Nephron progenitor cell (in vitro differentiated cells): ENCODE data around the gene WDFY2.
A peak's percentile ranks its signal among the peaks of the same experiment; 100 is the strongest.

Source experiments
- DNase-seq: peaks from one replicate; pipeline ENCODE4 v3.0.0; 2021
- H3K27ac Mint-ChIP-seq: 2 replicates; pipeline ENCODE4 v1.8.0; 2021; ENCODE audit warnings: mild to moderate bottlenecking, moderate library complexity, mixed read lengths
- H3K27me3 Mint-ChIP-seq: 2 replicates; pipeline ENCODE4 v1.8.0; 2021; ENCODE audit warnings: mild to moderate bottlenecking, low read depth, mixed read lengths; ENCODE audit not compliant: poor library complexity
- H3K36me3 Mint-ChIP-seq: 2 replicates; pipeline ENCODE4 v1.8.0; 2021; ENCODE audit warnings: low read depth, mixed read lengths
- H3K4me1 Mint-ChIP-seq: 2 replicates; pipeline ENCODE4 v1.8.0; 2021; ENCODE audit warnings: mixed read lengths
- H3K4me3 Mint-ChIP-seq: 2 replicates; pipeline ENCODE4 v1.8.0; 2021; ENCODE audit warnings: mild to moderate bottlenecking, moderate library complexity, mixed read lengths
- H3K9me3 Mint-ChIP-seq: 2 replicates; pipeline ENCODE4 v1.8.0; 2021; ENCODE audit warnings: mild to moderate bottlenecking, moderate library complexity, mixed read lengths
- CTCF ChIP-seq: fragments of 200-600 bp; sonication (generic); IDR thresholded peaks from 2 replicates; pipeline ENCODE4 v1.5.0; 2021; ENCODE audit warnings: antibody characterized with exemption

The WDFY2 gene

GRCh38 chr13:51745243-51745642 lies 161.0 kb downstream of the WDFY2 start:
- DNase-seq = no peak
- H3K9me3 Mint-ChIP-seq = peaks cover 19% of the 10 kb centered on the region
- H3K27ac Mint-ChIP-seq = no peak overlapping the region
- no peak overlapping the region for H3K4me3 Mint-ChIP-seq
- peaks cover 23% of the 10 kb centered on the region for H3K36me3 Mint-ChIP-seq
- H3K27me3 Mint-ChIP-seq = no peaks in the 10 kb centered on the region
- H3K4me1 Mint-ChIP-seq = peaks cover 19% of the 10 kb centered on the region
- no peak for TF ChIP-seq CTCF

- H3K4me1 Mint-ChIP-seq = peaks cover 13% of the 10 kb centered on the region
- TF ChIP-seq CTCF = no peak
- H3K27ac Mint-ChIP-seq = no peak overlapping the region
- no peaks in the 10 kb centered on the region for H3K27me3 Mint-ChIP-seq
- H3K9me3 Mint-ChIP-seq = peaks cover 19% of the 10 kb centered on the region
- H3K36me3 Mint-ChIP-seq = peaks cover 23% of the 10 kb centered on the region
- DNase-seq = no peak
- H3K4me3 Mint-ChIP-seq = no peak overlapping the region
Observed at GRCh38 chr13:51746802-51747201, 162.5 kb downstream of the WDFY2 start.

GRCh38 chr13:51747438-51748434 lies 163.5 kb downstream of the WDFY2 start:
- Mint-ChIP-seq H3K4me1 (peaks cover 9% of the 10 kb centered on the region), H3K27me3 (no peaks in the 10 kb centered on the region), H3K27ac (peak overlapping the region; percentile 66), H3K4me3 (no peak overlapping the region), H3K36me3 (peaks cover 32% of the 10 kb centered on the region), H3K9me3 (peaks cover 19% of the 10 kb centered on the region)
- DNase-seq = peak; percentile 23
- no peak for TF ChIP-seq CTCF

GRCh38 chr13:51756651-51757050 lies 172.4 kb downstream of the WDFY2 start:
- Mint-ChIP-seq H3K36me3 (peaks cover 36% of the 10 kb centered on the region), H3K27ac (no peak overlapping the region), H3K4me3 (no peak overlapping the region), H3K27me3 (peaks cover 3% of the 10 kb centered on the region), H3K4me1 (peaks cover 16% of the 10 kb centered on the region), H3K9me3 (no peaks in the 10 kb centered on the region)
- no peak for TF ChIP-seq CTCF
- no peak for DNase-seq

GRCh38 chr13:51758691-51759090 lies 174.4 kb downstream of the WDFY2 start:
- no peak overlapping the region for H3K4me3 Mint-ChIP-seq
- no peak for DNase-seq
- H3K36me3 Mint-ChIP-seq = peaks cover 28% of the 10 kb centered on the region
- no peaks in the 10 kb centered on the region for H3K9me3 Mint-ChIP-seq
- H3K27me3 Mint-ChIP-seq = peaks cover 3% of the 10 kb centered on the region
- peaks cover 17% of the 10 kb centered on the region for H3K4me1 Mint-ChIP-seq
- no peak overlapping the region for H3K27ac Mint-ChIP-seq
- TF ChIP-seq CTCF = no peak
